GM19372 (cell line): Measurements from ENCODE around the gene ZFYVE28.
"Not testable (repeated sequence)": the region's sequence is repeated elsewhere in the genome, so short reads cannot be mapped to it uniquely, and the experiment has no call there.

Experiments used
- ATAC-seq: cut with Tn5 transposase; IDR thresholded peaks from one replicate; pipeline ENCODE4 v1.9.1; 2021; ENCODE audit warnings: mild to moderate bottlenecking, low read depth, moderate library complexity; ENCODE audit not compliant: unreplicated experiment

The ZFYVE28 gene

GRCh38 chr4:2394528-2394927 is 23.9 kb downstream of the ZFYVE28 start:
- ATAC-seq, result no peak

- peak; percentile 92 for ATAC-seq
Measured at GRCh38 chr4:2393353-2394270, 24.8 kb downstream of the ZFYVE28 start.

GRCh38 chr4:2390784-2391421 is 27.5 kb downstream of the ZFYVE28 start:
- ATAC-seq, result no peak

- ATAC-seq, result no peak
Measured at GRCh38 chr4:2390146-2390545, 28.3 kb downstream of the ZFYVE28 start.

GRCh38 chr4:2389691-2390090 is 28.8 kb downstream of the ZFYVE28 start:
- no peak for ATAC-seq

GRCh38 chr4:2388429-2389182 is 29.8 kb downstream of the ZFYVE28 start:
- ATAC-seq, result no peak

- ATAC-seq, result no peak
Measured at GRCh38 chr4:2387829-2388228, 30.6 kb downstream of the ZFYVE28 start.

GRCh38 chr4:2387218-2387617 is 31.2 kb downstream of the ZFYVE28 start:
- ATAC-seq, result no peak

- no peak for ATAC-seq
Measured at GRCh38 chr4:2386717-2387116, 31.7 kb downstream of the ZFYVE28 start.

- no peak for ATAC-seq
Measured at GRCh38 chr4:2385516-2385915, 32.9 kb downstream of the ZFYVE28 start.

GRCh38 chr4:2384245-2384644 is 34.2 kb downstream of the ZFYVE28 start:
- ATAC-seq, result no peak

- ATAC-seq, result no peak
Measured at GRCh38 chr4:2383760-2384159, 34.7 kb downstream of the ZFYVE28 start.

- not testable (repeated sequence) for ATAC-seq
Measured at GRCh38 chr4:2383220-2383631, 35.2 kb downstream of the ZFYVE28 start.

- not testable (repeated sequence) for ATAC-seq
Measured at GRCh38 chr4:2382769-2383202, 35.7 kb downstream of the ZFYVE28 start.

GRCh38 chr4:2380589-2380988 is 37.9 kb downstream of the ZFYVE28 start:
- not testable (repeated sequence) for ATAC-seq

GRCh38 chr4:2378898-2379297 is 39.5 kb downstream of the ZFYVE28 start:
- ATAC-seq, result no peak

- no peak for ATAC-seq
Measured at GRCh38 chr4:2378401-2378800, 40.0 kb downstream of the ZFYVE28 start.

- ATAC-seq, result no peak
Measured at GRCh38 chr4:2377241-2377640, 41.2 kb downstream of the ZFYVE28 start.

- ATAC-seq, result no peak
Measured at GRCh38 chr4:2375427-2375826, 43.0 kb downstream of the ZFYVE28 start.

- no peak for ATAC-seq
Measured at GRCh38 chr4:2373532-2373931, 44.9 kb downstream of the ZFYVE28 start.

GRCh38 chr4:2372488-2373030 is 45.9 kb downstream of the ZFYVE28 start:
- ATAC-seq, result no peak
